Prostate gland (tissue), 2 donors: Measurements from ENCODE around the gene SH3PXD2A. TPM values are rescaled to one million over a fixed set of nuclear protein-coding genes. Genes with fewer than 3 reads are reported as not detected.
"Not testable (repeated sequence)": the region's sequence is repeated elsewhere in the genome, so short reads cannot be mapped to it uniquely, and the experiment has no call there.

ENCODE experiments used
- DNase-seq: peaks from one replicate; pipeline ENCODE4 v3.0.0-alpha.2; 2019; ENCODE audit warnings: low spot score
- H3K27ac ChIP-seq, 2 donors: fragments of 200-600 bp; sonication (generic); 2 replicates each; pipeline ENCODE4 v1.5.1; 2017 to 2019
- H3K27me3 ChIP-seq: fragments of 200-600 bp; sonication (generic); replicated peaks from 2 replicates; pipeline ENCODE4 v1.5.1; 2019; ENCODE audit not compliant: insufficient read depth
- H3K36me3 ChIP-seq, 2 donors: fragments of 200-600 bp; sonication (generic); 1 replicate in 1 of 2; 2 replicates in 1 of 2; pipeline versions ENCODE4 v1.5.1 to v1.8.1; 2017 to 2019
- H3K4me1 ChIP-seq: fragments of 200-600 bp; sonication (generic); replicated peaks from 2 replicates; pipeline ENCODE4 v1.5.1; 2019
- H3K4me3 ChIP-seq, 2 donors: fragments of 200-600 bp; sonication (generic); 2 replicates each; pipeline ENCODE4 v1.5.1; 2017 to 2019
- H3K9me3 ChIP-seq: fragments of 200-600 bp; sonication (generic); 2 replicates; pipeline ENCODE4 v1.5.1; 2017
- CTCF ChIP-seq, 4 experiments: fragments of 200-600 bp in 2 of 4; fragments of 450-650 bp in 2 of 4; sonication (generic) in 2 of 4; IDR thresholded peaks; 1 replicate in 3 of 4; 2 replicates in 1 of 4; pipeline ENCODE4 v1.5.1; 2016 to 2019; ENCODE audit warnings: antibody characterized with exemption in 4 of 4, mild to moderate bottlenecking in 2 of 4, moderate library complexity in 2 of 4
- POLR2A ChIP-seq: fragments of 450-650 bp; IDR thresholded peaks from one replicate; pipeline ENCODE4 v1.6.1; 2016; ENCODE audit warnings: antibody characterized with exemption, mild to moderate bottlenecking
- POLR2AphosphoS5 ChIP-seq: sonication (generic); formaldehyde crosslinking; IDR thresholded peaks from one replicate; pipeline ENCODE4 v1.6.1; 2017; ENCODE audit warnings: antibody characterized with exemption
- WGBS: methylation state at CpG from one replicate; pipeline ENCODE4 v1.1.5; 2018; 5-methylcytosine and 5-hydroxymethylcytosine counted together
- intact Hi-C: fragments of 100-400 bp; cut with DNase I; formaldehyde crosslinking; loops from one replicate; pipeline ENCODE4 v1.14.2; 2022
- total RNA-seq, 2 donors: library from RNA; depleted of rRNA; stranded (reverse); fragments of >200 nt; gene quantifications; one replicate each; pipeline ENCODE4 v1.1.0, GENCODE V29; 2016

Gene SH3PXD2A
- total RNA-seq, 2 donors from 2014 or later: 14.2 to 26.4 TPM

- Histone ChIP-seq H3K27me3 (no peaks in the 10 kb centered on the region), H3K9me3 (no peaks in the 10 kb centered on the region), H3K4me1 (no peaks in the 10 kb centered on the region), H3K36me3 (no peaks in the 10 kb centered on the region), H3K27ac (no peak overlapping the region), H3K4me3 (no peak overlapping the region)
- TF ChIP-seq POLR2A (no peak), CTCF (IDR thresholded peaks at IDR 0.05) (no peak), POLR2AphosphoS5 (no peak)
- no peak for DNase-seq
- intact Hi-C loops: no loop called here
- WGBS: 84% methylated on average over 7 of the region's 7 CpGs
These were observed 91.8 kb downstream of the SH3PXD2A start for GRCh38 chr10:103763374-103764202.

GRCh38 chr10:103762916-103763315 is 92.5 kb downstream of the SH3PXD2A start:
- H3K4me1 ChIP-seq: no peaks in the 10 kb centered on the region
- no peak overlapping the region for H3K4me3 ChIP-seq
- DNase-seq: no peak
- H3K9me3 ChIP-seq: no peaks in the 10 kb centered on the region
- H3K27me3 ChIP-seq: no peaks in the 10 kb centered on the region
- TF ChIP-seq CTCF (IDR thresholded peaks at IDR 0.05) (no peak), POLR2A (no peak), POLR2AphosphoS5 (no peak)
- WGBS: 89% methylated on average over 2 of the region's 2 CpGs
- intact Hi-C loops: no loop called here
- no peak overlapping the region for H3K27ac ChIP-seq
- H3K36me3 ChIP-seq: no peaks in the 10 kb centered on the region

- no peak for TF ChIP-seq POLR2A
- no peak for TF ChIP-seq POLR2AphosphoS5
- TF ChIP-seq CTCF (IDR thresholded peaks at IDR 0.05): no peak
- Histone ChIP-seq H3K9me3 (no peaks in the 10 kb centered on the region), H3K27ac (no peak overlapping the region), H3K36me3 (no peaks in the 10 kb centered on the region), H3K4me3 (no peak overlapping the region), H3K27me3 (no peaks in the 10 kb centered on the region), H3K4me1 (no peaks in the 10 kb centered on the region)
- intact Hi-C loops: no loop called here
- 98% methylated on average over 4 of the region's 4 CpGs for WGBS
- DNase-seq: no peak
These were observed 93.2 kb downstream of the SH3PXD2A start for GRCh38 chr10:103762162-103762561.

GRCh38 chr10:103761075-103761920 is 94.1 kb downstream of the SH3PXD2A start:
- no peaks in the 10 kb centered on the region for H3K36me3 ChIP-seq
- no peak overlapping the region for H3K27ac ChIP-seq
- no peaks in the 10 kb centered on the region for H3K9me3 ChIP-seq
- WGBS: 72% methylated on average over 7 of the region's 7 CpGs
- no peaks in the 10 kb centered on the region for H3K27me3 ChIP-seq
- H3K4me1 ChIP-seq: no peaks in the 10 kb centered on the region
- TF ChIP-seq CTCF (IDR thresholded peaks at IDR 0.05) (no peak), POLR2AphosphoS5 (no peak), POLR2A (no peak)
- no peak overlapping the region for H3K4me3 ChIP-seq
- intact Hi-C loops: no loop called here
- DNase-seq: no peak

- H3K27ac ChIP-seq: peak overlapping the region in 1 of 2 donors; percentile 47
- H3K4me1 ChIP-seq, H3K36me3 ChIP-seq, H3K27me3 ChIP-seq, DNase-seq, H3K4me3 ChIP-seq, intact Hi-C loops, H3K9me3 ChIP-seq: not testable (repeated sequence)
- over 99% methylated on average over 3 of the region's 3 CpGs for WGBS
These were observed 95.1 kb downstream of the SH3PXD2A start for GRCh38 chr10:103760233-103760632.
